ENCODE results near the gene KEL.

KEL gene

GRCh38 chr7:142927085-142927745 lies 34.9 kb downstream of the KEL start:
- DNase-seq, result no peak

- no peak for DNase-seq
These were observed 36.8 kb downstream of the KEL start for GRCh38 chr7:142925413-142925812.

GRCh38 chr7:142923391-142923790 lies 38.8 kb downstream of the KEL start:
- DNase-seq, result no peak

DNA sequence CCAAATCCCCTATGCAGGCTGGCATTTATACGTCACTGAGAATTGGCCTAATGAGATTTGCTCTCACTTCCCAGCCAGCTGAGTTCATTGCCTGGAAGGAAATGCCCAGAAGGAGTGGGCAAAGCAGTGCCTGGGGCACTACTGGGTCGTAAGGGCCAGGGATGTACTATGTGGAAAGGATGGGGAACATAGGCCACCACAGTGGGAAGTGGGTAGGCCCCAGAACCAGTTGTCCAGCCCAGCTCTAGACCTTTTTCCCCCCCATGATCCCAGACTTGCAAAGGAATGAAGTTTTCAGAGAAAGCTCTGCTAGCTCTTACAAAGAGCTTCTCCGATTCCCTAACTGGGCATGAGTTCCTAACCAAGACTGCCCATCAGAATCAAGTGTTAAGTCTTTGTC lies 42.5 kb downstream of the KEL start:
- DNase-seq, result no peak

- DNase-seq, result no peak
These were observed 43.3 kb downstream of the KEL start for GRCh38 chr7:142918901-142919300.

DNA sequence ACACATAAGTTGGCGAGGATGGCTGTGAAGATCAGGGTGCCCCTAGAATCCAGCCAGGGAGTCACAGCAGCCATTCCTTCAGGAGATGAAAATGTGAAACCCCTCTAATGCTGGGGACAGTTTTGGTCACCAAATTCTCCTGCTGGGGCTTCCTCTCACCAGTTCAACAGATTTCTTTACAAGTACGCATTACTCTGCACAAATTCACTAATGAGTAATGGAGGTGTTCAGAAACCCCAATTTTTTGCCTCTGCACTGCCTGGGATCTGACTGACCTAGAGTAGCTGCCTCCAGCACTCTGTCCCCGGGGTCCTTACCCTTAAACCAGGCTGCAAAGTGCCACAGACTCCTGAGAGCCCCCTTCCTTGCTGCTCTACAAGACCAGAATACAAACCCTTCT lies 44.7 kb downstream of the KEL start:
- DNase-seq, result no peak

GRCh38 chr7:142916508-142916907 lies 45.7 kb downstream of the KEL start:
- no peak for DNase-seq

DNA sequence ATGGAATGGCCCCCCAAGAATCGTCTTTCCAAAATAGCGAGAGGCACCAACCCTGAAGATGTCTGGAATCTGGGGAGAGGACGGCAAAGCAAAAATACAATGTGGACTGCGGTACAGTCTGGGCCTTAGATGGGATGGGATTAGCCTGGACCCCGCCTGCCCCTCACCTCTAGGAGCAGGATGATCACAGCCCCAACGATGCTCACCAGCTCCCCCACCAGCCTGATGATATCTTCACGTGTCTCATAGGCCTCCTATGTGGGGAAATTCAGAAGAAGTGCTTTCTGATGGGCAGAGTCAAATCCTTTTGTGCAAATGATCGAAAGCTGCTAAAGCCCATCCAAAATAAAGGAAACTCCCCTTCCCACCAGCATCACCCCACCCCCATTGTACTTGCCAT lies 46.8 kb downstream of the KEL start:
- no peak for DNase-seq

DNA sequence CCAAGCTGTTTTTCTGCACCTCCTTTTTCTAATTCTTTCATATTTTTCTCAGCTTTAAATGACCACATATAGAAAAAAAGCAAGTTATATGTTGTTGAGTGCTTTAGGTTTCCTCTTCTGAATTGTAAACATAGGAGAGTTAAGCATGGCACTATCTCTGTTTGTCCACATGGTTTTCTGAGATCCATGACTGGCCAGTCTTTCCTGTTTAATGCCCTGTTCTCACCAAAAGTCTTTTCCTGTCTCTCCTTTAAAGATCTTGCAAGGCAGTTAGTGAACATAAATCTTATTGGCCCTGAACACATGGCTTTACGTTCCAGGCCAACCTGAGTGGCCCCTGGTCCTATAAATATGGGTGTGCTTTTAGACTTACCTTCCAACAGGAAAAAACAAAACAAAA lies 48.0 kb downstream of the KEL start:
- no peak for DNase-seq

DNA sequence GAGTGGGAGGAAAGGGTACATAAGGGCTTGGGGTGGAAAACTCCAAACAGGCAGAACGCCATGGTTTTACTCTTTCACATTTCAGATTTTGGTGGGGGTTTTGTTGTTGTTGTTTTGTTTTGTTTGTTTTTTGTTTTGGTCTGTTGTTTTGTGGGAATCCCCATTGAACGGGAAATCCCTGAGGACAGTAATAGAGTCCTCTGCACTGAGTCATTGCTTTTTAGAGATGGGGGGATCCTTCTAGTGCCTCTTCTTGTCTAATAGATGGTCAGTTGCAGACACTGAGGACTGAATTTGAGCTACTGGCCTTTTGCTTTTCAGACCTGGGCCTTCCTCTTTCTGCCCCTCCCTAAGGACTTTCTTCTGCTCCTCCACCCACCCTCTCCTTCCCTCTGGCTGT lies 48.6 kb downstream of the KEL start:
- no peak for DNase-seq

GRCh38 chr7:142913051-142913450 lies 49.1 kb downstream of the KEL start:
- no peak for DNase-seq

GRCh38 chr7:142910481-142910880 lies 51.7 kb downstream of the KEL start:
- DNase-seq, result no peak

- no peak for DNase-seq
These were observed 52.1 kb downstream of the KEL start for GRCh38 chr7:142910031-142910433.

- DNase-seq, result no peak
These were observed 53.0 kb downstream of the KEL start for GRCh38 chr7:142908921-142909890.

- no peak for DNase-seq
These were observed 53.9 kb downstream of the KEL start for GRCh38 chr7:142908290-142908689.

DNA sequence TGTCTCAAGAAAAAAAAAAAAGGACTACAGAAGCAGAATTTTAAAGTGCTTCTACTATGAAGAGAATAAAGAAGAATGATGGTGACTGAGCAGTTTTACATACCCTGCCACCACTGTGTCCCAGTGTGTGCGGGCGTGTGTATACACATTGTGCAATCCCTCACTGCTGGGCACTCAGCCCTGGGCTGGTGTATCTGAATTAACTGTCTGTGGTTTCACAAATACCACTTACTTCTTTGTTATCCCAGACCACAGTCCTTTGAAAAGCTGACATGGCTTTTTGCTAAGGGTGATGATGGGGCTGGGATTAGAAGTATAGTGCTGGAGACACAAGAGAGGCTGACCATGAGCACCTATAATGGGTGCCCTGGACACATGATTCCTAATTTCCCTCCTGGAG lies 55.5 kb downstream of the KEL start:
- DNase-seq, result no peak

DNA sequence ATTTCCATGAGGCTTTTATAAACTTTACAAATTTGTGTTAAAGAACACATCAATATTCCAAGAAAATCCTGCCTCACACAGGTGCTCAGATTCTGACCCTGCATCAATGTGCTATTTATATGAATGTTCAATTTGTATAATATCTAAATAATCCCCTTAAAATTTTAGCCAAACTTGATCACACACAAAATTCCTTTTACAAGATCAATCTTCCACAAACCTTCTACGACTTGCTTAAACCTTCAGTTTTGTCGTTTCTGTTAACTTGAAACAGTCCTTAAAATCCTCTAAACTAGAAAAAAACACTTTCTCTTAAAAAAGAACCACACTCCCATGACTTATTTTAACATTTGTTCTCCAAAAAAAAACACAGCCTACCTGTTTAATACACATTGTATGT lies 56.4 kb downstream of the KEL start:
- DNase-seq, result no peak

DNA sequence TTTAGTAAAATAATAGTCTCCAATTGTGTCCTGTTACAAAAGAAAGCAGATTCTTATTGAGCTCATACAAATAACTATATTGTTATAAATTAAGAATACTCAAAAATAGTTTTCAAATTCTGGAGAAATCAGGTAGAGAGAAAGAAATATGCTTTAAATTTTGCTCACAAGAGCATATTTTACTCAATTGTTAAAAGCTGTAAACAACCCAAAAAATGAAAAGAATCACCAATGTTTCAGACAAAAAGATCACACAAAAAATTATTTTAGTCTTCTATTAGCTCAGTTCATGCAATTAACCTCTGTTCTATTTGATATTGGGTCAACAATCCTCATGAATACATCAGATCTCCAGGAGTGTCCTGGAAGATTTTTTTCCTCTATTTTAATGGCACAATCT lies 58.0 kb downstream of the KEL start:
- DNase-seq, result no peak

- DNase-seq, result no peak
These were observed 60.5 kb downstream of the KEL start for GRCh38 chr7:142901426-142902259.

GRCh38 chr7:142899661-142900060 lies 62.5 kb downstream of the KEL start:
- no peak for DNase-seq

GRCh38 chr7:142898377-142899170 lies 63.6 kb downstream of the KEL start:
- no peak for DNase-seq

GRCh38 chr7:142897691-142898090 lies 64.5 kb downstream of the KEL start:
- no peak for DNase-seq
